CD4-positive, alpha-beta T cell treated with Interleukin-4 for 4 hours (primary cell): Measurements from ENCODE around the gene MRPS10.
A peak's percentile ranks its signal among the peaks of the same experiment; 100 is the strongest.
"Not testable (repeated sequence)": the region's sequence is repeated elsewhere in the genome, so short reads cannot be mapped to it uniquely, and the experiment has no call there.

Experiments used
- DNase-seq: peaks from one replicate; pipeline ENCODE4 v3.0.0-alpha.2; 2020

Gene MRPS10

DNA sequence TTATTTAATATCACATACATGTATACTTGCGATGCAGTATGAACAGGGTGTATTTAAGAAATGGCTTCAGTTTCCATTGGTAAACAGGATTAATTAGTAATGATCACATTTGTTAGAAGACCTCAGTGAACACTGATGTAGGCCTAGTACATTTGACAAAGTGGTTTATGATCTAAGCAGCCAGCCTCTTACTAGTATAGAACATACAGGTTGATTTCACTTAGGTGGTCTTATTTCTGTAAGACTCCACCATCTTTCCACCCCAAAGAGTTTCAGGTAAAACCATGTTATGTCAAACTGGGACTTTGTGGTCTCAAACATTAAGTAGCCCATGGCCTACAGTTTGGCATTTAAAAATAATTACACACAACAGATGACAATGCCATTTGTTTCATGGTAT, 20.2 kb upstream of the MRPS10 start:
- no peak for DNase-seq

DNA sequence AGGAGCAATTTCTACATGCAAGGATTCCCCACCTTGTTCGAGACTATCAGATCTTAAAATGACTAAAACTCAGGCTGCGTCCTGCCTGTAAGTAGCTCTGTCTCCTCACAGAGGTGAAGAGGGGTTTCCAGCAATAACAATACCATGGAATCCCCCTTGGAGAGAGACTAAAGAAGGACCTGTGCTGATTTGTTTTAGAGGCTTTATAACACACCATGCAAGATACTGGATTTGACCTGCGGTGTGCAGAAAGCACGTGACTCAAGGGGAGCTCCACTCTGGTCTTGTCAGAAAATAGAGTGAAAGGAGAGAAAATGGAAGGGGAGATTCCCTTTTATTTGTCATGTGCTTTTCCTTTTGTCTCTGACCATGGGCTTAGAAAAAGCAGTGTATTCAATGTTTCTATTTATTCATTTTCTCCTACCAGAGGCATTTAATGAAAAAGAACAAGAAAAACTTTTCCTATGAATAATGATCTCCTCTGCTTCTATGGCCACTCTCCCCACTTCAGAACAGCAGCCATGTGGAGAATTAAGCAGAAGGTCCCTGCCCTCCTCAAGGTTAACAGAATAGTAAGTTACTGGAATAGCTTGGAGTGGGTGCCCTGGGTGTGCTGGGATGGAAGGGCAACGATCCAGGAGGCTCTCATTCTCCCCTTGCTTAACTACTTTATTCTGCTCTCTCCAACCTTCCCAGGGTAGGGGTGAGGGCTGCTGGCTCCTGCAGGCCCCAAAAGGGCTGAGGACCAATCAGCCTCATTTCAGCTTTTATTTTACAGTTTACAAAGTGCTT, 19.2 kb upstream of the MRPS10 start:
- no peak for DNase-seq

DNA sequence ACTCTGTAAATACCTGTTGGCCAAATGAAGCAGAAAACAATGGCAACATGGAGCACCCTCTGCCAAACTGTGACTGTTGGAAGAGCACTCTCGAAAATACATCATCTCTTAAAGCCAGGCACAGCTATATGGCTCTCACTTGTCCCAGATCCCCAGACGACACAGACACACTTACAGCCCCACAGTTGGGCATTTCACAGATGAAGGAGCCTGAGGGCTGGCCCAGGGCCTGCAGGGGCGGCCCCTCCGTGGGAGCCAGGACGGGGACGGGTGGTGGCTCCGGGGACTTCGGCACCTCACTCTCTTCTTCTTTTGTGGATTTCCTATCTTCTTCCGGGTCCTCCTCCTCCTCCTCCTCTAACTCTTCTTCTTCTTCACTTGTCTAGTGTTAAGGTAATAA, 18.4 kb upstream of the MRPS10 start:
- no peak for DNase-seq

DNA sequence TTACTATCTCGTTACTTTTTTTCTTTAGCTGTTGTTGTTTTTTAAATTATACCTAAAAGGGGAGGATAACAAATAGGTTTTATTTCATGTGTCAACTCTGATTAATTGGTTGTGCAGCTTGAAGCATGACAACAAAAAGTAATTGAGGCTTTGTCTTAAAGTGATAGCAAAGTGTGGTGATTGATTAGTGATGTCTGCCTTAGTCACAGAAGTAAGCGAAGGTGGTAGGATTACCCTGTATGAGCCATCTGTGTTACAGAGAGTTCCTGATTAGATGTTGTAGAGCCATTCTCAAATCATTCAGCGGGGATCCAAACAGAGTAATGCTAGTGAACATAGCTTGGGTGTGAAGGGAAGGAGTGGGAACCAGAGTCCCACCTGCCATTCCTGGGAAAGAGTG, 14.4 kb upstream of the MRPS10 start:
- no peak for DNase-seq

DNA sequence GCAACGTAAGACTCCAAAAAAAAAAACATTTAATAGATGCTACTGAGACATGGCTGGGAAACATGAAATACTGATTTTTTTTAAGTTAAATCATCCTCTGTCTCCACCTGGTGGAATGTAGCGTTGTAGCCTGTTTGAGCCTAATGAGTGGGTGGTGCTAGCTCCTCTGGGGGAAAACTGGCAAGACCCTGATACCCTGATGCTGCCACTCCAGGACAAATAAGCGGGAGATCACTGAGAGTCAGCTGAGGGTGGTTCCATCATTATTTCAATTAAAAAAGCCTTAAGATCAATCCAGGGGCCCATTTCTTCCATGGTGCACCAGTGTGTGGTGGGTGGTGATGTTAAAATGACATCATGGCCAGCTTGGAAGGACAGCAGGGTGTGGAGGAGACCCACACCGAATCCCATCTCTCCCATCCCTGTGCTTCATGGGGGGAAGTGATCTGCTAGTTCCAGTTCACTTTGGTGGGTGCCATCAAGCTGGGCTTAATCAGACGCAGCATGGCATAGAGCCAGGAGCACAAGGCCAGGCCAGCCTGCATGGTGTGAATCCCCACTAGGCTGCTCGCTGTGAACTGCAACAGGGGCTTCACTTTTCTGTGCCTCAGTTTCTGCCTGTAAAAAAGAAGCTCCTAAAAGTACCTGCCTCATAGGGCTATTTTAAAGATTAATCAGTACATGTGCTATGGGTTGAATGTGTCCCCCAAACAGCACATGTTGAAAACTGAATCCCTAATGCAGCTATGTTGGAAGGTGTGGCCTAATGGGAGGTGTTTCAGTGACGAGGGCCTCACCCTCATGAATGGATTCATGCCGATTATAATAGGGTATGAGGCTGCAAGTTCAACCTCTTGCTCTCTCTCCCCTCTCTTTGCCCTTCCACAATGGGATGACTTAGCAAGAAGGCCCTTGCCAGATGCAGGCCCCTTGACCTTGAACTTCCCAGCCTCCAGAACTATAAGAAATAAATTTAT, 13.0 kb upstream of the MRPS10 start:
- no peak for DNase-seq

DNA sequence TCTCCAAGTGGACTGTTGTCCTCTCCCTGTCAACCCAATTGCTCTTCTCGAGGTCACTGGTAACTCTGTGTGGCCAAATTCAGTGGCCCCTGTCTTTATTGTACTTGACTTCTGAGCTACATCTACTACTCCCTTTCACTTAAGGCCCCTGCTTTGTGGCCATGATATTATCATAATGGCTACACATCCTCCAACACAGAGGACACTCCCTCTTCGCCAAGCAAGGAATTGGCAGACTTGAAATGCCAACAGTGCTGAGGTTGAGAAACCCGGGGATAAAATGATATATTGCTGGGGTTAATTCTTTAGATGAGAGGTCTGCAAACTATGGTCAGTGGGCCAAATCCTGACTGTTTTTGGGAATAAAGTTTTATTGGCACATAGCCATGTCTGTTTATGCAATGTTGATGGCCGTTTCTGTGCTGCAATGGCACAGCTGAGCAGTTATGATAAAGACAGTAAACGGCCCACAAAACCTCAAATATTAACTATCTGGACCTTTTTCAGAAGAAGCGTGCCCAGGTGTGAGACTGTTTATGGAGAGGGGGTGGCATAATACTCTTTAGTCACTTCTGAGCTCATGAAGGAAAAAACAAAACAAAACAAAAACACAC, 12.0 kb upstream of the MRPS10 start:
- no peak for DNase-seq

DNA sequence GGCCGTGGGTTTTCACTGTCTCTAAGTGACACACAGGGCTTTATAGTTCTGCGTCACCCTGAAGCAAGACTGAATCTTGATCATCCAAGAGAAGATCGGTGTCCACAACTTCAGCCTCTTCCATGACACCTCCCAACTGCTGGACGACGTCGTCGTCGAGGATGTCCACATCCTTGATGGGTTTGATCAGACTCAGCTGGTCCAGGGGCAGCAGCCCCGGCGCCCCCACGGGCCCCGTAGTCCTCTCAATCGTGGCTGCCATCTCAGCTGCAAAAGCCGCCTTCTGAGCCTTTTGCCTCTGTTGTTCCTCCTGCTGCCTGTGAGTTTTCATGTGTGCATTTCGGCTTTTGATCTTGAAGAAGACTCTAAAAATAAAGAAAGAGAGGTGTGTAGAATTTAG, 10.6 kb upstream of the MRPS10 start:
- DNase-seq, result no peak

DNA sequence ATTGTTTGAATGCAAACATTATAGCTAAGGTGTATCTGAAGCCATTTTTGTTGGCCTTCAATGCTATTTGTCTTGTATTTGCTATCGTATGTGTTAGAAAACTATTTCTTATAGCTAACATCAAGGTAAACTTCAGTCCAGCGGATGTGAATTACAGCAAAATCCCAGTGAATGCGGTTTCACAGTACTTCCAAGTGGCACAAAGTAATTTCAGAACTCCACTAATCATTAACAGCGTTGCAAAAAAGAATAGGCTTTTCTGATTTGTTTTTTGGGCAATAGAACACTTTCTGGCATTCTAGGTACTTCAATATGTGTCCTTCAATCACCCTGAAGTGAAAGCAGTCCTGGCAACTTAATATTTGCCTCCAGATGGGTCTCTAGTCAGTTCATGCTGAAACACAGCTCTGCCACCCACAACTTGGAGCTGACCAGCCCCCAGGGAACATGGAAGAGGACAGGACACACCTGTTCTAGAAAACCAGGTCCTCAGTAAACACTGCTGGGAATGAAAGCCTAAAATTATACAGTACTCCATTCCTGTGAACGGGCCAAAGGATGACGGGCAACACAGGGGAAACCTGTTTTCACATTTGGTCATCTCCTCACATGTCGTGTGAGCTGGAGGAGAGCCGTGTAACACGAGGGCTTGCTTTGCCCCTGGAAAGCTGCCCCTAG, 9.7 kb upstream of the MRPS10 start:
- DNase-seq, result no peak

DNA sequence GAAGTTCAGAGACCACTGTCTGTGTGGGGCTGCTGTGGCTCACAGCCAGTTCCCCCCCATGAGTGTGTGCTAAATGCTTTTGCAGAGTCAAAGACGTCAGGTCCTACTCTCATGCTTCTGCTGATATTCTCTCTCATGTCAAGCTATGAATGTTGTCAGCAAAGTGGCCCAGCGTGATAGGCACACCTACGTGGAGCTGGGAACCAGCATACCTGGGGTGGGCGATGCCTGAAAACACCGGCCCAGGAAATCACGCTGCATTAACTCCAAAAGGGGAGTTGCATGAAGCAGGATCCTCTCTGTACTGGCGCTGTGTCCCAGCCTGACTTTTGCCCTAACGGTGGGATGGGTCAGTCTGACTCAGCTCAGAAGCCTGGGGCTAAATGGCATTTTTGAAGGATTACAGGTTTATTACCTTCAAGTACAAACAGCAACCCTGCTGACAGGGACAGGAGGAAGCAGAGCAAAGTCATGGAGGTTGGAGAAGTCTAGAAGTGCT, 9.0 kb upstream of the MRPS10 start:
- no peak for DNase-seq

DNA sequence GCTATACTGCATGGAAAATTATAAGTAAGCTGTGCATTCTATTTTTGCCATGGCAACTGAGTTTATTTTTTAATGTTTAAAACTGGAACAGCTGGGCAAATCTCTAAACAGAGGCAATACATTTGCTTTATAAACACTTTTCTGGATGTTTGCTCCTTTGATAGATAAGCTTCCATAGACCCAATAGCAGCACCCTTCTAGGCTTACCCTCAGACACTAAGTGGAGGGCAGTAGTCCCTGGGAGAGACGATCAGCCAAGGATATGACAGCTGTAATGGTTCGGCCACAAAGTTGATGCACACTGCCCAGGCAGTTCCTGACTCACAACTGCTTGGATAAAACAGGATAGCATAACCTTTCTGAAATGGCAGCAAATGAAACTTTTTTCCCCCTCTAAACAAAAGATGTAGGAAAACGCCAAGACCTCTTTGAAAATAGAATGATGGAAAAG, 8.5 kb upstream of the MRPS10 start:
- DNase-seq, result no peak

DNA sequence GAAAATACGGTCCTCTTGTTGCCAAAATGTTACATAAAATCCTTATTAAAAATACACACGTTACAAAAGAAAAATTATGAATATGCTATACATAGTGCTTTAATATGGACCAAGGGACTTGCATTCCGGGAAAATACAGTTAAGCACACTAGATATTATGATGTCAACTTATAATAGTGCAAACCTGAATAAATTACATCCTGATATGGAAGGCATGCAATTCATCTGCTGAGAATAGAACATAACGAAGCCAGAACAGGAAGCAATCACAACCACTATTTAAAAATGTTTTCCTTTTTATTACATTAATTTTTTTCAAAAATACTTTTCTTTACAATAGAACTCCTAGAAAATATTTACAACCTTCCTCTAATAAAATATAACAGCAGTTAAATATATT, 7.8 kb upstream of the MRPS10 start:
- DNase-seq, result no peak

DNA sequence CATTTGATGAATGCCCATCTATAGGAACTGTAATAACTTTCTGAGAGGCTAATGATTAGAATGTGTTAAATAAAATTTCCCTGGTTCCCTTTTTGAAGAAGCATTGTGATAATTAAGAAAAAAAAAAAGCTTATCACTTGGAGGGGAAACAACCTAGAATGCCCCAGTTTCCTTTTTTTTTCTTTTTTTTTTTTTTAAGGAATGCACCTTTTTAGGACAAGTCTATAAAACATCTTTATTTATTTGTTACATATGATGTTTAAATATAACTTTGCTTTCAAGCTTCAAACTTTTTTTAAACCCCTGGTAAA, 7.3 kb upstream of the MRPS10 start:
- DNase-seq, result no peak

DNA sequence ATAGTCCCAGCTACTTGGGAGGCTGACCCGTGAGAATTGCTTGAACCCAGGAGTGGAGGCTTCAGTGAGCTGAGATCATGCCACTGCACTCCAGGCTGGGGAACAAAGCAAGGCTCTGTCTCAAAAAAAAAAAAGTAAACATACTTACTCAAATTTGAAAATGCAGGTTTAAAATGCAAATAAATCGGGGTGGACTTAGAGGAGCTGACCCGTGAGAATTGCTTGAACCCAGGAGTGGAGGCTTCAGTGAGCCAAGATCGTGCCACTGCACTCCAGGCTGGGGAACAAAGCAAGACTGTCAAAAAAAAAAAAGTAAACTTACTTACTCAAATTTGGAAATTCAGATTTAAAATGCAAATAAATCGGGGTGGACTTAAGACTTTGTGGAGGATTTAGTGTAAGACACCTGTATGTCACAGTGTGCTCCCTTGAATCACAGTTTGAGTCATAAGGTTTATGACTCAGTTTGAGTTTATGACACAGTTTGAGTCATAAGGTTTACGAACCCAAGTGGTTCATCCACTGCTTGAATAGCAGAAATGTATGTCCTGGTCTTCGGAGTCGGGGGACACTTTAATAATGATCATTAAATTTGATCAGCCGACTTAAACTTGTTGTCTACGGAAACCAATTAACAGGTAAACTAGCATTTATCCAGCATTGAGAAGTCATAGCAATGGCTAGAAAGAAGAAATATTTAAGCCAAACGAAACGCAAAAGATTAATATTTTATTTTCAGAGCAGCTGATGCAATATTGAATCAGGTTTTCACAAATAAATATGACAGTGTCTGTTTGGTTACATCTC, 6.8 kb upstream of the MRPS10 start:
- DNase-seq, result peak; percentile 47

DNA sequence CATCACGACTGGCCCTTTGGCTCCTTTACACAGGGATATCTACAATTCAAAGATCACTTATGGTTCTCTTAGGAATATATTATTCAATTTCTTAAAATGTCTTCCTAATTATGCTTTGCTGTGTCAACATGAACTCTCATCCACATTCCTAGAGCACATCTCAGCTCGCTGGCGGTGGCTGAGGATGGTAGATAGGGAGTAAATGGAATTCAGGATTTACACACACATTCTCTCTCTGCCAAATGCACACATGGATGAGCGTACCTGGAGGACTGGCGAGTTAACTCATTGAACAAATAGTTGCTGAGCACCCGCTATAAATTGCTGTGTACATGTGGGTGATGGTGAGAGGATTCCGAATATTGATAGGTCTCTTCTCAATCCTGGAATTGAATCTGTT, 4.8 kb upstream of the MRPS10 start:
- DNase-seq, result no peak

DNA sequence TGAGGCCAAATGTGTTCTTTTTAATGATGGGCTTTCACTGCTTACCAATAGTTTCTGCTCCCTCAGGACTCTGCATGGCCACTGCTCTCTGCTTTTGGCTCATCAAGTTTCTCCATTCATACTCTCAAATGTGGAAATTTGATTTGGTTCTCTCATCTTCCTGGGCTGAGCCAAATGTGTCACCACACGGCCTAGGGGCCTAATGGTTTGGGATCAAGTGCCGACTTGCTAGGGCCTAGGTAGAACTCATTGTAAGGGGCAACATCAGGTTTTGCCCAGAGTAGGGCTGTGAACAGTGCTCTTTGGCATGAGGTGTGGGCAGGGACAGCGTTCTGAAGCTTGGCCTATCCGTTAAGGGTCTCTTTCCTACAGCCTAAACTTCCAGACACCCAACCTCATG, 3.9 kb upstream of the MRPS10 start:
- DNase-seq, result no peak

DNA sequence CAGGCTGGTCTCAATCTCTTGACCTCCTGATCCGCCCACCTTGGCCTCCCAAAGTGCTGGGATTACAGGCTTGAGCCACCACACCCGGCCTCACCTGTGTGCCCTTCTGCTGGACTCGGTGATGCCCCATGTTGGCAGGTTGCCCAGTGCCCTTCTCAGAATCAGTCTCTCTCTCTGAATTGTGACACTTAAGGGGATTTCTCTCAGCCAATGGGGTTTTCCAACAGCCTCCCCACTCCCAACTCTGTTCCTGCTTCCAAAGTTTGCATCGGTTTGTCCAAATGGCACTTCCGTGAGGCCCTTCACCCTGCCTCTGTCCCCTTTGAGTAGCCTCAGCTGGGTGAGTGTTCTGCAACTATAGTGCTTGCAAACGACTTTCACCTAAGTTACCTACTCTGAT, 3.1 kb upstream of the MRPS10 start:
- no peak for DNase-seq

DNA sequence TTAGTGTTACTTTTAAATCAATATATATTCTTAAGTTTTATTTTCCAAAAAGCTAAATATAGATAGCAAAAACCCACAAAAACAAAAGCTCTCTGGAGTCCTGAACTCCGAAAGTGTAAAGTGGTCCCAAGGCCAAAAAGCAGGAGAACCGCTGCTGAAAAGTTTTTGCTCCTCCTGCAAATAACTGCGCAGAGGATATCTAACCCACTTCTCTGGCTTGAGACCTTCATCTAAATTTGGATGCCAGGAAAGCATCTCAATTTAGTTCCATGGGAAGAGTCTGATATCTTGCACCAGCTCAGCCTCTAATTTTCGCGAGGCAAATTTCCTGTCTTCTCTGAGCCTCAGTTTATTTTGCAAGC, 523 bp downstream of the MRPS10 start:
- DNase-seq, result no peak

DNA sequence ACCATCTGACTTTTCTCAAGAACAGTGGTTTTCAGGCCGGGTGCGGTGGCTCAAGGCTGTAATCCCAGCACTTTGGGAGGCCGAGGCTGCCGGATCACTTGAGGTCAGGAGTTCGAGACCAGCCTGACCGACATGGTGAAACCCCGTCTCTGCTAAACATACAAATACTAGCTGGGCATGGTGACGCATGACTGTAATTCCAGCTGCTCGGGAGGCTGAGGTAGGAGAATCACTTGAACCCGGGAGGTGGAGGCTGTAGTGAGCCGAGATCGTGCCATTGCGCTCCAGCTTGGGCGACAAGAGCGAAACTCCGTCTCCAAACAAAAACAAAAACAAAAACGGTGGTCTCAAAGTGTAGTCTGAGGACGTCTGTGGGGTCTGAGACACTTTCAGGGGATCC, 1.2 kb downstream of the MRPS10 start:
- not testable (repeated sequence) for DNase-seq

DNA sequence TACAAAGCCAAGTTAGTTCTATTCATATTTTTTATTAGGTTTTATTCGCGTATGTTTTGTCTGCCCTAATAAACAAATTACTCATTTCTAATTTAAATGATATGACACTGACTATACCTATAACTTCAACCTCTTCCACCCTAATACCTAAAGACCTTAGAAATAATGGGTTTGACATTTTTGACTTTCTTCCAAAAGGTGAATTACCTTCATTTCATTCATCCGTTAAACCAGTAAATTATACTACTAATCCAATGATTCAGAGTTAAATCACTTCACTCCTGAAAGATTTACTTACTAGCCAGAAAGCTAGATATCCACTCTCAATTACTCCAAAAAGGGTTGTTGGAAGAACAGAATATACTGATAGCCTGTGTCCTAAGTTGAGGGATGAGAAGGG, 5.2 kb downstream of the MRPS10 start:
- no peak for DNase-seq

DNA sequence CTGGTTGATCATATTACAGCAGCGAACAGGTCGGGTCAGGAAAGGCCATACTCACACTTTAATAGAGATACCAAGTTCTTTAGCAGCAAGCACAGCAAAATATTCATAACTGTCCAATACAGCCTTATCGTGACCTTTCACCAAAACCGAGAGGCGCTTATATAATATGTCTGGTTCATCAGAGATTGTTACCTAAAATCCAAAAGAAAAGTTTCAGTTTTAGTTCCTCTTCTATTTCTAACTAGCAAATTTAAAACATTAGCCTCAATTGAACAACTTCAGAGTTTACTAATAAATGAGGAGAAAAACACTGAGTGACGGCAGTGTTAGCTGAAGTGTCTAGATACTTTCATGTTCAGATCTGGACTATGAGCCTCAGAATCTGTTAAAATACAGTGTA, 5.9 kb downstream of the MRPS10 start:
- no peak for DNase-seq

DNA sequence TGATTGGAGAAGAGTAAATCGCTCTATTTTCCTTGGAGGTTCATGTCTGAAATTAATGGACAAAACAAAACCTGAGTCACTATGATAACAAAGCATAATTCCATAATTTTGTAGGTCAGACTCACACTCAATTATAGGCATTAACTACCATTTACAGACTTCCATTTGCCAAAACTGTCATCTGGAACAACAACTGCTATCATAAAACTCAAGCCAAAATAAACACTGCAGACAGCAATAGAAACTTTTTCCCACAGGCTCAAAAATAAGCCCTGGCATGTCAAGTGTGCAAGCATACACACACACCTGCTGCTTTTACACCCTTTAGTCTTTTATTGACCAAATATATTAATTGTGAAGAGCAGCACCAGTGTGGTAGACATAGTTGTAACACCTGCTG, 7.1 kb downstream of the MRPS10 start:
- DNase-seq, result no peak

DNA sequence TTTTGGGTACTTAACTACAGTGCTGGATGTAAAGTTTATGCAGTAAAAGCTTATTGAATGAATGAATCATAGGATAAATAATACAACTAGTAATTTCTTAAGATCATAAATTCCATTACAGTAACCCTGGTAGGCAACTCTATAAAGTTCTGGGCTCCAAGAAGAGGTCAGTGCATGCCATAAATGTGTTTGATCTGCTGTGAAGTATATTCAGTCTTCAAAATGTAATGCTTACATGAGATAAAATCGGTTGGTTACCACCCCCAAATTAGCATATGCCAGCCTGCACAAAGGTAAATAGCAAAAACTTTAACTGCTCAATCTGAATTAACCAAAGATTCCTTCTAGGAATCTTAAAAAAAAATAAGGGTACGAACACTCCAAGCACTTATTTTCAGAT, 10.1 kb downstream of the MRPS10 start:
- DNase-seq, result not testable (repeated sequence)
